NCI-H2227 (cell line): ENCODE results near the gene BNIP3.
"Not testable (repeated sequence)": the region's sequence is repeated elsewhere in the genome, so short reads cannot be mapped to it uniquely, and the experiment has no call there.

Source experiments
- DNase-seq: peaks from one replicate; lab custom pipeline; 2025; ENCODE audit not compliant: unreplicated experiment; lab: John Stamatoyannopoulos, UW

The BNIP3 gene

DNA sequence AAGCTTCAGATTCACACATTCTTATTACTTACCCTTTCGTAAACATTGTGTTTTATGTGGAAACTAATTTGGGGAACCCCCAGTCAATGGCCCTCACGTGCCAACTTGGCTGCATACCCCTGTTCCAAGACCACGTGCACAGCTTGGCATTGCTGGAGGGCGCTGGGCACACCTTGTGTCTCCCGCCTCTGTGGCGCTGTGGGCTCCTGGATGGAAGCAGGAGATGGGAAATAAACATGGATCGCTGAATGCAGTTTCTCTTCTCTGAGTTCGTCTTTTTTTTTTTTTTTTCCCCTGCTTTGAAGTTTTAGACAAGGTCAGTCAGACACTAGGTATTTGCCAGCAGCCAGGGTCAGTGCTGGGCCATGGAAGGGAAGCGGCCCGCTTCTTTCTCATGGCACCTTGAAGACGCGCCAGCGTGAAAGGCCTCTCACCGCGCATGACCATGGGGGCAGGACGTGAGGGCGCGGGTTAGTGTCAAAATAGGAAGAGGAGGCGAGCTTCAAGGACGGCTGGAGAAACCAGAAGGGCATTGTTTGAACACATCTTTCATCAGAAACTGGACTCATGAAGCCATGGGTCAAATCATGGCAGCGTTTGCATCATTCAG, 27.3 kb downstream of the BNIP3 start:
- DNase-seq = no peak

DNA sequence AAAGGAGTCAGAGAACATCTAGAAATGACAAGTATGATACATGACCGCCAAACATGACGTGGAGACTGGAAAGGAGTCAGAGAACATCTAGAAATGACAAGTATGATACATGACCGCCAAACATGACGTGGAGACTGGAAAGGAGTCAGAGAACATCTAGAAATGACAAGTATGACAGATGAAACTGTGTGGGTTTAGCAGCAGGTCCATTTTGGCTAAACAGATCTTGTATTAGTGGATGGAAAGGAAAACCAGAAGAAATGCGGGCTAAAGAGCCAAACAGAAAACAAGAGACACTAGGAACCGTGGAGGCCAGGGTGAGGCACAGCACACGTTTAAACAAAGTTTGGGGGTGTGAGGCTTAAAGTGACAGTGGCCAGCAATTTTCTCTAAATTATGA, 31.8 kb downstream of the BNIP3 start:
- DNase-seq = not testable (repeated sequence)

DNA sequence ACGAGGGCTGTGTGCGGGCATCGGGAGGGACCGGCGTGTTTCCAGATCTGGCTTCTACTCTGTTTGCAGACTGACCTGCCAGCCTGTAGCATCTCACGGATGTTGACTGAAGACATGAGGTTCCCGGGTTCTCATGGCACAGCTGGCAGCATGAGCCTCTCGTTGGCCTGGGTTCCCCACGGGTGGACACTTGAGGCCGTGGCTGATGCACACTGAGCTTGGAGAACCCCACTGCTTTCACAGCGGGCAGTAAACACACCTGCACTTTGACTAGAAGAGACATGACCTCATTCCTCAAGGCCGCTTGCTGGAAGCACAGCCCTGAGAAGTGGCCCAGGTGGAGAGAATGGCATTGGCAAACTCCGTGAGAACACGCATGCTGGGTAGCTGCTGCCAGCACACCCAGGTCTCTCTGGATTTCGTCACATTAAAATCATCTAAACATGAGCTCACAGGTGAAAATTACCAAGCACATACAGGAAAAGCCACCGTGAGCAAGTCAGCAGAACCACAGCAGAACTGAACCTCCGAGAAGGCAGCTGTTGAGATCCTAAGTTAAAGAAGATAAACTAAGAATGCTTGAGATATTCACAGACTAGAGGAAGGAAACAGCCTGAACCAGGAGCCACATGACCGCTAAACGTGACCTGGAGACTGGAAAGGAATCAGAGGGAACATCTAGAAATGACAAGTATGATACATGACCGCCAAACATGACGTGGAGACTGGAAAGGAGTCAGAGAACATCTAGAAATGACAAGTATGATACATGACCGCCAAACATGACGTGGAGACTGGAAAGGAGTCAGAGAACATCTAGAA, 32.5 kb downstream of the BNIP3 start:
- no peak for DNase-seq

DNA sequence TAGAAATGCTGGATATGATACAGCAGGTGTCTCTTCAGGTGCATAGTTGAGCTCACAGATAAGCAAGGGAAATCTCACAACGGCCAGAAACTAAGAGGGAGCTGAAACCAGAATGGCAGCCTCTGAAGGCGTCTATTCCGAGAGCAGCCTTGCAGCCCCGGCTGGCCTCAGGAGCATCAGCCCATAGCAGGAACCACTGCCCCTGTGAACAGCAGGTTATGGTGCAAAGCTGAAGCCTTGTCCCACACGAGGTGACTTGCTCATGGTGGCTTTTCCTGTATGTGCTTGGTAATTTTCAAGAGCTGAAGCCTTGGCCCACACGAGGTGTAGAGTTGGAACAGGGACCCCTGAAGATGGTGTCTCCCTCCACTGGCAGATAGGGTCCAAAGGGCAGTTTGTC, 33.2 kb downstream of the BNIP3 start:
- DNase-seq = no peak

DNA sequence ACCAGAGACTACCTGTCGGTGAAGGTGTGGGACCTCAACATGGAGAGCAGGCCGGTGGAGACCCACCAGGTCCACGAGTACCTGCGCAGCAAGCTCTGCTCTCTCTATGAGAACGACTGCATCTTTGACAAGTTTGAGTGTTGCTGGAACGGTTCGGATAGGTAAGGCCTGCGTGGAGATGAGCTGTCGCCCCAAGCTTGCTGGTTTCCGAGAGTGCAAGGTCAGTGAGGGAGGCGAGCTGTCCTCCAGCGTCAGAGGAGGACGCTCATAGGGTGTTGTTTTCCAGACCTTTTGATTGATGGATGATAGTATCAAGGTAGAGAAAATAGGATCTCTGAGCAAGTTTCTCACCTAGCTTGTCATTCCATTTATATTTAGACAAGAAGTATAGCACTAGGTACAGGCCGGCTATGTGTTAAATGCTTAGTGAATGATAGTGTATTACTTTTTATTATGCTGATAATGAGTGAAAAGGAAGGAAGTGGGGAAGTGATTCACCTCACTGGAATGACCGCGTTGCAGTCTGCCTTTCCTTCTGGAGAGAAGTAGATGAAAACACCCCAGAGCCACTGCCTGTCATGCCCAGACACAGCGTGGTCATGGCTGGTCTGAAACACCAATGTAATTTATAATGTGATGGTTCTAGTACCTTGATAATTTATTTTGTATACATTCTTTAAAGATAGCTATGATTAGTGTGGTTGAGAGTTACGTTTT, 33.9 kb downstream of the BNIP3 start:
- no peak for DNase-seq

DNA sequence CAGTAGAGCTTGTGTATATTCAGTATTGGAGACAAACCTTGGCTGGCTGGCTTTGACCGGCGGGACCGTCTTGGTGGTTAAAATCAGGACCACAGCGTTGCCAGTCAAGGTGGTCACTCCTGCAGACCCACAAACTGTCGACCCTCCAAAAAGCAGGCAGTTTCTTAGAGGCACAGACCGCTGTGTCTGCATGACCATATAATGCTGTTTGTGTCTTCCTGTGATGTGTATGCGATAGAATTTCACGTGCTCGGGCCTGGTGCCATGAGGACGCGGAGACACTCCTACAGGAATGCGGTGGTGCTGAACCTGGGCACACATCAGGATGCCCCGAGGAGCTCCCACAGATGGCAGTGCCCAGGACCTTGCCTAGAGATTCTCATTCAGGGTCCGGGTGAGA, 34.8 kb downstream of the BNIP3 start:
- DNase-seq = no peak

DNA sequence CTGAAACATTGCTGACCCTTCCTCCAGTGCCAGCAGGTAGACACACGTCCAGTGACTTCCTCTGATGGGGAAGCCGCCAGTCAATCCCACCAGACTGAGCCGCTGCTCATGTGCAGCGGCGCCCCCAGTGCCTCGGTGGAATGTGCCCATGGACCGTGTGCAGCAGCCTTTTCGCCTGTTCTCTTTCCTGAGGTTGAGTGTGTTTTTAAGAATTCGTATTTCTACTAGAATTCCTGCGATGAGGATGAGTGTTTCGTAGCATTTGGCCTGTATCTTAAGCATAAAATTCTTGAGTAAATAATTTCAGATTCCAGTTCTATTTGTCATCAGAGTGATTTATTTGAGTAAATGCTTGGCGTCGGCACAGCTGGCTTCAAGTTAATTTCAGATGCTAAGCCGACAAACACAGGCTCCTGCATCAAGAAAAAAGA, 35.4 kb downstream of the BNIP3 start:
- no peak for DNase-seq

DNA sequence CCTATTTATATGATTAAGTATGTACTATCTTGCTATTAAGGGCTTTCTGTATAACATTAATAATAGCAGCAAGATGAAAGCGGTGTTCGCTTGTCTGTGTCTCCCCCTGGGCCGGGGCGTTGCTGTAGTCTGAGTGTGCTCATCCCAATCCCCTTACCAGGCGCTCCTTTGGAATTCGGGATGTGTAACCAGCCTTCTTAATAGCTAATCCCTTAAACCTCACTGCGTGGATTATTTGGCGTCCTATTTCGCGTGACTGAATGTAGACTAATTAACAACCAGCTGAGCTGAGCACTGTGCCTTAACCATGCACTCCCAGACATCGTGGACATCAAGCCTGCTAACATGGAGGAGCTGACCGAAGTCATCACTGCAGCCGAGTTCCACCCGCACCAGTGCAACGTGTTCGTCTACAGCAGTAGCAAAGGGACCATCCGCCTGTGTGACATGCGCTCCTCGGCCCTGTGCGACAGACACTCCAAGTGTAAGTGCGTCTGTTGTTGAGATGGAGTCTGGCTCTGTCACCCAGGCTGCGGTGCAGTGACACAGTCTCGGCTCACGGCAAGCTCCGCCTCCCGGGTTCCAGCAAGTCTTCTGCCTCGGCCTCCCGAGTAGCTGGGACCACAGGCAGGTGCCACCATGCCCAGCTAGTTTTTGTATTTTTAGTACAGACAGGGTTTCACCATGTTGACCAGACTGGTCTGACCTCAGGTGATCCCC, 36.6 kb downstream of the BNIP3 start:
- no peak for DNase-seq

DNA sequence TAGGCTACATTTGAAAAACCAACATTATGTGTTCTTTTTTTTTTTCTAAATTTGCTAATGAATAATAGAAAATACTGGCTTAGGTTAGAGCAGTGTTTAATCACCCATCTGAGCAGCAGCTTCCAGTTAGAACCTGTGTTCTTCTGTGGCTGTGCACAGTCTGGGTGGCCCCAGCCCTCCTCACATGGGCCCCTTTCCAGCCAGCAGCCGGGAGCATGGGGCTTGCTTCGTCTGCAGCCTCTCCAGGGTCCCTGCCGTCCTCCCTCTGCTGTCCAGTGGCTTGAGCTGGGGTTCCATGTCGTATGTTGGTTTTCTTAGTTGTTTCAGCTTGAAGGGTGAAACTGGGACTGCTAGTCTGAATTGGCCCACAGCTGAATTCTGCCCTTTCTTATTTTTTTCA, 37.3 kb downstream of the BNIP3 start:
- no peak for DNase-seq

DNA sequence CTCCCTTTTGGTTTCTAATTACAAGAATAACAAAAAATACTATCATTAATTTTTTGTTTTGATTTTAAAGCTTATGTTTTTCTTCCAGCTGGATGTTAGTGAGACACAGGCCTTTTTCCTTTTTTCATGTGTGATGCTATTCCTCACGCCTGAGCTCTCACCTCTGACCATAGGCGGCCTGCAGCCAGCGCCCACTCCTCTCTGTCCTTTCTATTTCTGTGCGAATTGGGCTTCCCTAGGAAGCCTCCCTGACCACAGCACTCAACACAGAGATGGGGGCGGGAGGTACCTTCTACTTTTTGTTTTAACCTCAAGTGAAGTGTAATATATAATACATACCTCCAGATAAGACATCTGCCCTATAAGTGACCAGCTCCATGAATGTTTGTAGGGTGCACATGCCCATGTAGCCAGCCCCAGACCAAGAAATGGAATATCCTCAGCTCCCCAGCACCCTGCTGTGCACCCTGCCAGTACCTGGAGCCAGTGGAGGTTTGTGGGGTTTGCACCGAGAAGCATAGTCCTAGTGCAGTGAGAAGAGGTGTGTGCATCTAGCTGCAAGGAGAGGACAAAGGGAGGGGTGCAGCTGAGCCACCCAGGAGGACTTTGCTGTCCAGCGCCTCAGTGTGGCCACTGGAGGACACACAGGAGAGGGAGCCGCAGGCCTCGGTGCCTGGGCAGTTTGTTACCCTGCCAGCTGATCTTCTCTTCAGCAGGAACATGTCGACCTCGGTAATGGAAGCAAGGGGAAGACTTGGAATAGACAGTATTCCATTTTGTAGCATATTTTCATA, 38.5 kb downstream of the BNIP3 start:
- no peak for DNase-seq

DNA sequence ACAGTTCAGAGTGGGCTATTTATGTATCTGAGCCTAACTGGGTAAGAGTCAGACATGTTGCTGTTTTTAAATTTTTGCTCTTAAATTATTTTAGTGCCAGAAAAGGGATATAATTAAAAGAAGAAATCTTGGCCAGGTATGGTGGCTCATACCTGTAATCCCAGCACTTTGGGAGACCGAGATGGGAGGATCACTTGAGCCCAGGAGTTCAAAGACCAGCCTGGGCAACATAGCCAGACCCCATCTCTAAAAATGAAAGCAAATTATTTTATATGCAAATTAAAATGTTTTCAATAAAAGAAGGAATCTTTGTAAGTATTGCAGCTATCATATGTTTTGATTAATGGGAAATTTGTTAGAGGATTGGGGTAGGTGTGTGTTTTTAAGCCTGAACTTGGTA, 39.3 kb downstream of the BNIP3 start:
- no peak for DNase-seq

DNA sequence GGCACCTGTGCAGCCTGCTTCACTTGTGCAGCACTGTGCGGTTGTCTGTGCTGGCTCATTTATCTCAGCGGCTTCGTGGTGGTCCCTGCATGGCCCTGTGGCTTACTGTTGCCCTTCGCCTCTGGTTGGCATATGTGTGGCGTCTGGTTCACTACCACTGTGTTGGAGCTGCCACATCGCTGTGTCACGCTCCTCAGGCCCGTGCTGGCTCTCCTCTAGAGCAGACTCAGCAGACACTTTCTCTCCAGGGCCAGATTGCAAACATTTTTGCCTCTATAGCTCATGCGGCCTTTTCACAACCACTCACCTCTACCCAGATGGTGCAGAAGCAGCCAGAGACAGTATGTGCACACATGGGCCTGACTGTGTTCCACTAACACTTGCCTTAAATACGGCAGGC, 43.0 kb downstream of the BNIP3 start:
- no peak for DNase-seq

DNA sequence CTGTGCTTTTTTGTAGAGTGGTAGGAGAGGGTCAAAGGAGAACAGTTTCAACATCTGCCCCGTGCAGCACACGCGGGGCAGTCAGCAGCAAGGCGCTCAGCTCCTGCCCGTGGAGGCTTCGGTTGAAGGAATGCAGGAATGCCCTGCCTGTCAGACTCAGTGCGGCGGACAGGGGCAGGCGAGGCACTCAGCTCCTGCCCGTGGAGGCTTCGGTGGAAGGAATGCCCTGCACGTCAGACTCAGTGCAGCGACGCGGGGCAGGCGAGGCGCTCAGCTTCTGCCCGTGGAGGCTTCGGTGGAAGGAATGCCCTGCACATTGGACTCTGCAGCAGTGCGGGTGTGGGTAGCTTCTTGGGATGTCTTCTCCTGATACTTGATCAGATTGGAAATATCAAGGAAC, 43.9 kb downstream of the BNIP3 start:
- DNase-seq = no peak

DNA sequence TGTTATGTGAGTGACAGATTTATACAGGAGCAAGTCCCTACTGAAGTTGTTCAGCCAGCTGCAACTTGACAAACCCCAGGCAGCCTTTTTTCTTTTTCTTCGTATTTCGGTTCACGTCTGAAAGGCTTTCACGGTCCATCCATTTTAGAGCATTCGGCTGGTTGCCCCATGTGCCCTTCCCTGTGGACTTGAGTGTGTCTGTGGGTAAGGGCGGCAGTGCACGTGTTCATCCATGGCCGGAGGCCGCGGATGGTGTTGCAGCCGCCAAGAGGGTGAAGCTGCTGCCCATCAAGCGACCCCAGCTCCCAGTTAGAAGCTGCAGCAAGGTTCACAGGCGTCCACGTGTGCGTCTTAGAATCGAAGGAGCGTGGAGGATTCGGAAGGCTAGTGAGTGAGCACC, 45.0 kb downstream of the BNIP3 start:
- DNase-seq = no peak

DNA sequence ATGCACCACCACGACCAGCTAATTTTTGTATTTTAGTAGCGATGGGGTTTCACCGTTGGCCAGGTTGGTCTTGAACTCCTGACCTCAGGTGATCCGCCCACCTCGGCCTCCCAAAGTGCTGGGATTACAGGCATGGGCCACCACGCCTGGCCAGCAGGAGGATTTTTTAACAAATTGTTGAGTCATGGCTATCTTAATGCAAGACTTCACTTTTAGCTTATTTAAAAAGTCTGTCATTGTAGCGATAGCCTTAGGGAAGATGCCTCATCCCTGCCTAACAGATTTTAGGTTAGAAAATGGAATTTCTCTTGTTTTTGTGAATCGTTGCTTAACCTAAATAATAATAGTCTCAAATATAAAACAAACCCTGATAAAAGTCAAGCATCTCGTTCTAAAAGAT, 45.4 kb downstream of the BNIP3 start:
- DNase-seq = no peak

DNA sequence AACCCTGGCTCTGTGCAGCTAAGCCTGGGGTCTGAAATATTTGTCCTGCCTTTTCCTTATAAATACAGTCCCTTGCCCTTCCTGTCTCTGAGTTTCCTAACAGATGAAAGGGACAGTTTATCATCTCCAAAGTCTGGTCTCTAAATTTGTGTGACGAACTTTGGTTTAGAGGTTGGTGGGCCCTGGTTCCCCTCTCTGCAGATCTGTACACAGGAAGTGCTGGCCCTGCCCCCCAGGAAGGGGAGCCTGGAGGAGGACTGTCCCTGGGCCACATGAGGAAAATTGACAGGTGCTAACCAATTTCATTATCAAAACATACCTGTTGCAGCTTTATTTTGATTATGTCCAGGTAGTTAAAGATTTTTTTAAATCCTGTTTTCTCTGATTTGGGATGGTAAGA, 46.5 kb downstream of the BNIP3 start:
- DNase-seq = no peak

DNA sequence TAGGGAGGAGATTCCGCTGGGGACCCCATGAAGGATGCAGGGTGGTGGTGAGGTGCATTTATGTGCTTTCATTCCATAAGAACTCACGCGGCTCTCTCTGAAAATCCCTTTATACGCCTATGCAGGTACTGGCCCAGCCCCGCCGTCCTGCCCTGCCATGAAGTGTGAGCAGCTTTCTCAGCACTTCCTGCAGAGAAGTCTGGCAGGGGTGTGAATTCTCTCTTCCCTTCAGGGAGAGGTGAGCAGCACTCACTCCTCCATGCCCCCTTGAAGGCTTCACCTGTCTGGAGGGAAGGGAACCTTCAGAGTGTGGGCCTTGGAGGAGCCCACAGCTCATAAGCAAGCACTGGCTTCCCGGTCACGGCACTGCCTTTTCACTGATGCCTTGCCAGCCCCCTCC, 47.0 kb downstream of the BNIP3 start:
- DNase-seq = no peak

DNA sequence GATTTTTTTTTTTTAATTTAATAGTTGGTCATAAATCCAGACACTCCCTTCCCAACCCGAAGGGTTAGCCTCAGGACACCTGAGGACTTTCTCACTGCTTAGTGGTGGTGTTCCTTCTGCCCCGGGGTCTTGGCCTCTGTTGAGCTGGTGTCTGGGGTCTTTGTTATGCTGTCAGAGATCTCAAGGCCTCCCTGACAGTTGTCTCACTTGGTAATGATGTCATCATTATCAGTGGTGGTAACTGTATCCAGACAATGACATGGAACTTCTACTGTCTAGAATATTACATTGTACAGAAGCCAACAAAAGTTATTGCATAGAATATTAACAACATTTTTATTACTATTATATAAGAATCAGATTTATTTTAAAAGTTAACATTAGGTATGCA, 48.0 kb downstream of the BNIP3 start:
- DNase-seq = no peak

DNA sequence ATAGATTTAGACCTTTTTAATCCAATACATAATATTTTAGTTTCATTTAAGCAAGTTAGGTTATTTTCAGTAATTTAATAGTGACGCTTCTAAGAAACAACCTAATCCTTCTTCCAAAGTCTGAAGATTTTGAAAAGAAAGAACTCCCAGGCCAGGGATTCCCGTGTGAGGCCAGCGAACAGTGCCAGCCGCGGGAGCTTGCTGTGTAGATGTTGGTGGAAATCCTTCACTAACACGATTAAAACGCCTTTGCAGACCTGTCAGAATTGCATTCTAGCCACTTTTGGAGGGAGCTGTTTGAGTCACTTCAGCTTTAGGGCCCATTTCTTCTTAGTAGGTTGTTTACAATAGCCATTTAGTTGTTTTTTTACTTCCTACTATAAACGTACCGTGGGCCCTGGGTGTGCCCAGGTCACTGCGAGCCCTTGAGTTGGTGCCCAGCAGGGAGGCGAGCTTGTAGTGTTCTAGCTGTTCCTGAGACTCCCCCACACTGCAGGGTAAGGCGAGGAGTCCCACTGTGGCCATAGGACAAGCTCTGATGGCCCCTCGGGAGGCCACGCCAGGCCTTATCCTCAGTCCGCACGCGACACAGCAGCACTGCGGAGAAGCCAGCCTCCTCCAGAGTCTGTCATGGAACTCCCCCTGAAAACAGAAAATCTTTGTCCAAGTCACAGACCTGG, 48.6 kb downstream of the BNIP3 start:
- DNase-seq = no peak

DNA sequence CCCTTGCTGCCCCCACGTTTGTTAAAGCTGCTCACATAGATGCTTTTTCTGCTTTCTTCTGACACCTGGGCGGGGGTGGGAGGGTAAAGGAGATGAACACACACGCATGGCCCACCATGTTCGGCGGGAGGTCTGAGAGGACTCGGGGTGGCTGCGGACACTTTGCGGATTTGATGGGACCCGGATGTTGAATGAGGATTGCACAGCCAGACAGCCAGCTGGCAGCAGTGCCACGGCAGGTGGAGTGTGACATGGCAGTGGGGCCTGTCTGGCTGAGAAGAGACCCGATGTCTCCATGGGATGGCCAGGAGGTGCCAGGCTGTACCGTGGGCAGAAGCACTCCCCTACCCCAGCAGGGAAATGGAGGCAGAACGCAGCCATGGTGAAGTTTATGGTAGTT, 49.7 kb downstream of the BNIP3 start:
- no peak for DNase-seq
